C4-2B (cell line): ENCODE data around the gene NRXN3.

Source experiments
- ZFX ChIP-seq: fragments of 450-650 bp; IDR thresholded peaks from 2 replicates; pipeline ENCODE4 v1.6.1; 2017
- TF ChIP-seq, protein P1 (sequence below): fragments of 450-650 bp; conservative IDR thresholded peaks from 2 replicates; pipeline ENCODE4 v1.5.1; 2017; ENCODE audit warnings: mild to moderate bottlenecking

DNA sequence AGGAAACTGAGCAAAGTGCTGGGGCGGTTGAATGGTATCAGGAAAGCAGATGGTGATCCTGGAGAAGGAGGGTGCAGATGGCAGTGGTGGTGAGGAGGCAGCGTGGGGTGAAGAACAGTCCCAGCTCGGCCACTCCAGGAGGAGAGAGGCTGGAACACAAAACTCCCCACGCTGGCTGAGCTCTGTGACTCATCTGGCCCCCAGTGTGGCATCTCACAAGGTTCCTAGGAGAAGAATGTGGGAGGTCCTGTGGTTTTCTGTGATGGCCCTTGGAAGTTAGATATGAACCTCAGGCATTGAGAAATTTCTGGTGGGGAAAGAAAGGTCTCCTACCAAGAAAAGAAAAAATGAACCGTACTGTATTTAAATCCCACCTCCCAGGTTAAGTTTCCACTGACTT is 8.0 kb upstream of the NRXN3 start:
- TF ChIP-seq, protein P1, sequence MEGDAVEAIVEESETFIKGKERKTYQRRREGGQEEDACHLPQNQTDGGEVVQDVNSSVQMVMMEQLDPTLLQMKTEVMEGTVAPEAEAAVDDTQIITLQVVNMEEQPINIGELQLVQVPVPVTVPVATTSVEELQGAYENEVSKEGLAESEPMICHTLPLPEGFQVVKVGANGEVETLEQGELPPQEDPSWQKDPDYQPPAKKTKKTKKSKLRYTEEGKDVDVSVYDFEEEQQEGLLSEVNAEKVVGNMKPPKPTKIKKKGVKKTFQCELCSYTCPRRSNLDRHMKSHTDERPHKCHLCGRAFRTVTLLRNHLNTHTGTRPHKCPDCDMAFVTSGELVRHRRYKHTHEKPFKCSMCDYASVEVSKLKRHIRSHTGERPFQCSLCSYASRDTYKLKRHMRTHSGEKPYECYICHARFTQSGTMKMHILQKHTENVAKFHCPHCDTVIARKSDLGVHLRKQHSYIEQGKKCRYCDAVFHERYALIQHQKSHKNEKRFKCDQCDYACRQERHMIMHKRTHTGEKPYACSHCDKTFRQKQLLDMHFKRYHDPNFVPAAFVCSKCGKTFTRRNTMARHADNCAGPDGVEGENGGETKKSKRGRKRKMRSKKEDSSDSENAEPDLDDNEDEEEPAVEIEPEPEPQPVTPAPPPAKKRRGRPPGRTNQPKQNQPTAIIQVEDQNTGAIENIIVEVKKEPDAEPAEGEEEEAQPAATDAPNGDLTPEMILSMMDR: no peak
- no peak for TF ChIP-seq ZFX
